NCI-H748 treated with DMSO at 0.1 percent for 48 hours (cell line): ENCODE results near the gene SP100.
"Not testable (repeated sequence)": the region's sequence is repeated elsewhere in the genome, so short reads cannot be mapped to it uniquely, and the experiment has no call there.

Experiments
- DNase-seq: peaks from one replicate; lab custom pipeline; 2025; lab: John Stamatoyannopoulos, UW

Gene SP100

DNA sequence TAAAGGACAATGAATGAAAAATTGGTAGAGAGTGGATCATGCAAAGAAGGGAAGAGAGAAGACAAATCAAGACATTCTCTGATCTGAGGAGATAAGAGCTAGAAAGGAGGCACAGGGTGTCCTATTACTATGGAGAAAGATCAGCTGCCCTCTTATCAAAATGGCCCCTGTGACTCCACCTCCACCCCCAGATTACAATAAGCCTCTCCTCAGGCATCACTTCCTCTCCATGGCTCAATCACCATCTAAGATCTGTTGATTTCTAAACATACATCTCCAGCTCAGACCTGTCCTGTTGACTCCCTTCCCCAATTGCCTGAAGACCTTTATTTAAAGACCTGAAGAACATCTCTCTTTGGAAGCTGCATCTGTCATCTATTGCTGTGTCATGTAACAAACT lies 43.2 kb downstream of the SP100 start:
- DNase-seq = no peak

DNA sequence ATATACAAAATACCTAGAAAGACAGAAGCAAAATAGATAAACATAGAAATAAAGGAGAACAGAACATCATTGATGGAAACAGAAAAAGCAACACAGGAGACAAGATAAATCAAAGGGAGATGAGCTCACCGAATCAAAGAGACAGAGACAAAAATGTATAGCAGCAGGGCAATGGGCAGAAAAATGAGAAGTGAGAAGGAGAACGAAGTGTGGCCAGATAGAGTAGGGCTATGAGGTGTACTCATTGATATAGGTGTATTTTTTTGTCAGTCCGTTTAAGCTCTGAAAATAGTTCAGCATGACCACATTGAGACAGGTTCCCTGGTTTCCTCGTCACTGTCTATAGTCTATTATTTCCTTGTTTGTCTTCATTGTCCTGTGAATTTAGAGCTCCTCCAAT lies 55.1 kb downstream of the SP100 start:
- no peak for DNase-seq

DNA sequence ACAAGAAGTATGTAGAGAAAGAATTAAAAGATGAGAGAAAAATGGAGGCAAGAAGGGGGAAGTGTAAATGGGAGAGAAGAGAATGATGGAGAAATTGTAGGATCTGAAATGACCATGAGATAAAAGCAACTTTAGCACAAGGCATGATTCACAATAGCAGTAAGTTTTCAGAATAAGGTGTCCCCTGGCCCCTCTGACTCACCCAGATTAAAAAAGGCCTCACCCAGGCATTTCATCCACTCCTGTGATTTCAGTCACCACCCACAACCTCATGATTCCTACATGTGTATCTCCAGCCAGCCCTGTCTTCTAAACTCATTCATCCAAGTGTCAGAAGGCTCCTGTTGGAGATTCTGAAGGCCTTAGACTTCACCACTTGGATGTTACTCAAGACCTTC lies 56.6 kb downstream of the SP100 start:
- DNase-seq = no peak

DNA sequence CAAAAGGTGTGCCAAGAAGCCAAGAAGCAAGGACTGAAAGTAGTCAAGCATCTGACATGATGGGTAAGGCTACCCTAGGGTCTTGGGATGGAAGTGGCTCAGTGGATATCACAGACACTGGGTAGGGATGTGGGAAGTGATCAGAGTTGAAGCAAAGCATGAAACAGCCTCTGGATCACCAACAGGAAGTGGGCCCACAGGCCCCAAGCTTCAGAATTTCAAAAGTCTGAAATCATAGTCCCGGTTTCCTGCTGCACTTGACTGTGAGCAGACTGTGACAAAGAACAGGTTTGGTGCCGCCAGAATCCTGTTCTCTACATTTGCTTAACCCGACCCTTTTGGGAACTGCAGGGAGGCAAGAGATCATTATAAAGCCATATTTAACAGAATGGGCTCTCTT lies 57.4 kb downstream of the SP100 start:
- DNase-seq = no peak

DNA sequence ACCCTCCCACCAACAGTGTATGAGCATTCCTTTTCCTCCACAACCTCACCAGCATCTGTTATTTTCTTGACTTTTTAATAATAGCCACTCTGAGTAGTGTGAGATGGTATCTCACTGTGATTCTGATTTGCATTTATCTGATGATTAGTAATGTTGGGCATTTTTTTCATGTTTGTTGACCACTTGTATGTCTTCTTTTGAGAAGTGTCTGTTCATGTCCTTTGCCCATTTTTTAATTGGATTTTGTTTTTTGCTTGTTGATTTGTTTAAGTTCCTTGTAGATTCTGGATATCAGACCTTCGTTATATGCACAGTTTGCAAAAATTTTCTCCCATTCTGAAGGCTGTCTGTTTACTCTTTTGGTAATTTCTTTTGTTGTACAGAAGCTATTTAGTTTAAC lies 59.1 kb downstream of the SP100 start:
- DNase-seq = no peak

DNA sequence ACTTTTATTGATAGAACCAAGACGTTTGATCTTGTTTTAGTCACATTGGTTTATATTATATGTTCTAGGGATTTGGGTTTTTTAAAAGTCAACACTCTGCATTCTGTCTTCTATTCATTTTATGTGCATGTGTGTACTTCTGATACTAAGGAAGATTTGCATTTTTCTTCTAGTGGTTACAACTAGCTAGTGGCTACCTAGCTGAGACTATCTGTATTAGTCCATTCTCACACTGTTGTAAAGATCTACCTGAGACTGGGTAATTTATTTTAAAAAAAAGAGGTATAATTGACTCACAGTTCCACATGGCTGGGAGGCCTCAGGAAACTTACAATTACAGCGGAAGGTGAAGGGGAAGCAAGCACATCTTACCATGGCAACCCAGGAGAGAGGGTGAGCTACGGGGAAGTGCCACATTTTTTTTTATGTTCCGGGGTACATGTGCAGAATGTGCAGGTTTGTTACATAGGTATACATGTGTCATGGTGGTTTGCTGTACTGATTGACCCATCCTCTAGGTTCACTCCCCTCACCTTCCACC lies 69.9 kb downstream of the SP100 start:
- DNase-seq = no peak

DNA sequence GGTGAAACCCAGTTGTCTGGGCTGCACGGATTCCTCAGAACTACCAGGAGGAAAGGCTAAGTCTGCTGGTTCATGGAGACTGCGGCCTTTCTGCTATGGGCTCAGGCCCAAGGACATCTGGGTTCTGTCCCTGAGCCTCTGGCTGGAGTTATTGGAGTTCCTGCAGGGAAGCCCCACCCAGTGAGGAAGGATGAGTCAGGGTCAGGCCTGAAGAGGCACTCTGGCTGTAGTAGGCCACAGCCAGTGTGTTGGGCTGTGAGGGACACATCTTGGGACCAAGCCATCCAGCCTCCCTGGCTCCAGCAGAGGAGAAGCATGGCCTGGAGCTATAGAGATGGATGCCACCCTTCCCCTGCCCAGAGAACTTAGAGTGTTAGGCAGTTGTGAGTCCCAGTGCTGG lies 75.2 kb downstream of the SP100 start:
- DNase-seq = not testable (repeated sequence)

DNA sequence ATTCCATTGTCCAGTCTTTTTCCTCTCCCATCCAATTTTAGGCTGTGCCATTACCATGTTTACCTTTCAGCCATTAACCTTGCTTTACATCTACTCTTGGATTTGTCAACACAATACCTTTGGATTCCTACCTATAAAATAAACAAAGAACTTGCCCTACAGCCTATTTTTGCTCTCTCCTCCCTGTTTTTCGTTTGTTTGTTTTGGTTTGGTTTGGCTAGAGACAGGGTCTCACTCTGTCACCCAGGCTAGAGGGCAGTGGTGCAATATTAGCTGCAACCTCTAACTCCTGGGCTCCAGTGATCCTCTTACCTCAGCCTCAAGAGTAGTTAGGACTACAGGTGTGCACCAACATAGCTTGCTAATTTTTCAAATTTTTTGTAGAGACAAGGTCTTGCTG lies 76.1 kb downstream of the SP100 start:
- DNase-seq = no peak

DNA sequence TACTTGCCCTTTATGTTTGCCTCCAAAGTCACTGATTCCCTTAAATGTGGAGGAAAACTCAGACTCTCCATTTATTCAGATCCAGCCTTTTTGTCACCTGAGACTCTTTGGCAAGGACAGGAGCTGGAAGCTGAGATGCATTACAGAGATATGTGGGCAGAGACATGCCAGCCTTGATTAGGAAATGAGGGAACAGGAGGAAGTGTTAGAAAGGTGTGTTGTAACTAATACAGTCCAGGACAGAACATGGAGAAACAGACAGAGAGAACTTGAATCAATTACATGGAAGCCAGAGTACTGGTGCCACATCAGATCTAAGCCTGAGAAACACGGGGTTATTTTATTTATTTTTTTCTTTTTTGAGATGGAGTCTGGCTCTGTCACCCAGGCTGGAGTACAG lies 79.0 kb downstream of the SP100 start:
- DNase-seq = no peak

DNA sequence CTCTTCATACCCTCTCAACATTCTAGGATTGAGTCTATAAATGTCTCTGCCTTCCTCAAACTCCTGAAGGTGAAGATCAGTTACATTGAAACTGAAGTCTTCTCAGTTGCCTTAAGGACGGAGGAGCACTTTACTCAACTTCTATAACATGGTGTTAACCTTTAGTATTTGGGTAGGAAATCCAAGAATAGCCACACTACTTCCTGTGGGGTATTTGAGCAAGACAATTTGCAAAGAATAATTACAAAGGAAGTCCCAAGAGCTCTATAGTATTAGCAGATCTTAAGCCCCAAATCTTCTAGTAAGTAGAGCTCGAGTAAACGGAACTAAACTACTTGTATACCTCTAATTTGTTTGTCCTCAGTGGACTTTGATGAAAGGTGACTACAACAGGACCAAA lies 80.9 kb downstream of the SP100 start:
- DNase-seq = no peak

DNA sequence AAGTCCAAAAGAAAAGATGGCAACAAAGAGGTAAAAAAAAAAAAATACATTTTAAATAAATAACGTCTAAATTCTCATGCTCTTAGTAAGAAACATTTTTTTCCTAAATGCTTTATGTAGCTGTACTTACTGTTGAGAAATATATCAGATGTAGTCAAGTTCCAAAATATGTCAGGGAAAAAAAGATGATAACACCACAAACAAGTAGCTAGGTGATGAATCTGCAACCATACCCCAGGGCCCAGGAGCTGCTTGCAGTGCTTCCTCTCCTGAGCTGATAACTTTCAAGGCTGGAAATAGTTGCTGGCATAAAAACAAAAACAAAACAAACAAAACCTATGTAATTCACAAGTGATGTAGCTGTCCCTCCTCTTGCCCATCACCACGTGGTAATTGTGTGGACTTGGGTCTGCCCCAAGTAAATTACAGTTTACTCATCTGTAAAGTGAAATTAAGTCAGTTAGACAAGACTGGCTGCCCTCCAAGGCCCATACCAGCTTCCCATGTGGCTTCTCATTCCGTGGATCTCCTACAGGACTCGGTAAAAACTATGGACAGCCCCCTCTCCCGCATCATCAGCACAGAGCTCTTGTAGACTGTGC lies 82.6 kb downstream of the SP100 start:
- DNase-seq = no peak

DNA sequence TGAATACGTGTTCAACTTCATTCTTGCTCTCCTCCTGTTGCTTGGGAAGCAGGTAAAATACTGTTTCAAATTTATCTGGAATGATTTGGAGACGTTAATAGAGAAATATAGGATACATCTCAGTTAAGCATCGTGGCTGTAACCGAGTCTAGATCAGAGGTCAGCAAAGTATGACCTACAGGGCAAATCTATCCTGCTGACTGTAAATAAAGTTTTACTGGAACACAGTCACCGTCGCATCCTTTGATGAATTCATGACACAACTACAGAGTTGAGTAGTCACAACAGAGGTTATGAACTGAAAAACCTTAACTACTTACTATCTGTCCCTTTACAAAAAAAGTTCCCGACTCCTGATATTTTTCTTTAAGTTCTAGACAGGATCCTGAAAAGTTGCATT lies 86.6 kb downstream of the SP100 start:
- DNase-seq = no peak

DNA sequence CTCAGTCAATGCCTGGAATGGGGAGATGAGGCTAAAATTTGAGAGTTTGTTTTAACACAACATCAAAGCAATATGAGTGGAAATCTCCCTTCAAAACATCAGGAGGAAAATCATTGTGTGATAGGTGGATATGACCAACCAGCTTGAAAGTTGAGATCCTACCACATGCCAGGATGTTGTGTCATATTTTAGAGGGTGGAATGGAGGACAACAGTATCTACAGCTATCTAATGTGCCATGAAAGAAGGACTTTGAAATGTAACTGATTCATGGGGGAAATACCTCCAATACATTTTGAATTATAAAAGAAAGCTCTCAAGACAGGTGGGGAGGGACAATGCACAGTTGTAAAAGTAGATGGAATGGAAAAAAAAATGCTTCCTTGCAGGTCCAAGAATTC lies 87.8 kb downstream of the SP100 start:
- no peak for DNase-seq

DNA sequence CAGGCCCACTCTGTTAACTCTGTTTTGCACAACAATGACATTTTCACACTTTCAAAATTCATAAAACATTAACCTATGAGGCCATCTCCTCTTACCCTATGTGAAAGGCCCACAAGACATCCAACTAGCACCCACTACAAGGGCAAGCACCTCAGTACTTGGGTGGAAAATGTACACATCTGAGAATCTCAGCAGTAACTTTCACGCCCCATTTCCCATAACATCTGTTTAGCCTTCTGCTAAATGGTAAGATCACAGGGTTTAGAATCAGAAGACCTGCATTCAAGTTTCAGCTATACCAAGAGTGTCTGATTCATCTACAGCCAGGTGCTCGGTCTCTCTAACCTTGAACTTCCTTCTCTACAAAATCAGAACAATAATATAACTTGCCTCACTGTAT lies 89.2 kb downstream of the SP100 start:
- no peak for DNase-seq

DNA sequence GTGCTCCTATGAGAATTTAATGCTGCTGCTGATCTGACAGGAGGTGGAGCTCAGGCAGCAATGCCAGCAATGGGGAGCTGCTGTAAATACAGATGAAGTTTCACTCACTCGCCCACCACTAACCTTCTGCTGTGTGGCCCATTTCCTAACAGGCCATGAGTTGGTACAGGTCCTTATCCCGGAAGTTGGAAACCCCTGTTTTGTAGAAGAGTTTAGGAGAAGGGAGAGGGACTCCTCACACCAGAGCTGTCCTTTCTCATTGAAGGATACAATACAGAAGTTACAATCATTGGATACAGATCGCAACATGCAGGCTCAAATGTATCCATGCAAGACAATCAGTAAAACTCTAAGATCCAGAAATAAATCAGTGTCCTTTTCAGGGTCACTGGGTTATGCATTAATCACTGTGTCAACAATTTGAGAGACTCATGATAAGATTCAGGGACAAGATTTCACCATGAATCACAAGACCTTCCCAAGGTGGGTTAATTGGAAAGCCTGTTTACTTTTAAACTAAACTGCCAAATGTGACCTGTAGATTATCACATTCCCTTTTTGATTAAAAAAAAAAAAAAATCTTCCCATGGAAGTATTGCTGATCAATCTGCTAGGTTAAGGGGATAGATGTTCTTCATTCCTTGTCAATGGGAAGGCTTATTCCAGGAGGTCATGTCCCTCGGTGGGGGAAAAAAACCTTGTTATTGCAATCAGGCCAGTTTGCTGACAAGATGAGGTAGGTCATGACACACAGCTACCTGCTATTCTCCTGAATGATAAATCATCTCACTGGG lies 97.2 kb downstream of the SP100 start:
- no peak for DNase-seq

DNA sequence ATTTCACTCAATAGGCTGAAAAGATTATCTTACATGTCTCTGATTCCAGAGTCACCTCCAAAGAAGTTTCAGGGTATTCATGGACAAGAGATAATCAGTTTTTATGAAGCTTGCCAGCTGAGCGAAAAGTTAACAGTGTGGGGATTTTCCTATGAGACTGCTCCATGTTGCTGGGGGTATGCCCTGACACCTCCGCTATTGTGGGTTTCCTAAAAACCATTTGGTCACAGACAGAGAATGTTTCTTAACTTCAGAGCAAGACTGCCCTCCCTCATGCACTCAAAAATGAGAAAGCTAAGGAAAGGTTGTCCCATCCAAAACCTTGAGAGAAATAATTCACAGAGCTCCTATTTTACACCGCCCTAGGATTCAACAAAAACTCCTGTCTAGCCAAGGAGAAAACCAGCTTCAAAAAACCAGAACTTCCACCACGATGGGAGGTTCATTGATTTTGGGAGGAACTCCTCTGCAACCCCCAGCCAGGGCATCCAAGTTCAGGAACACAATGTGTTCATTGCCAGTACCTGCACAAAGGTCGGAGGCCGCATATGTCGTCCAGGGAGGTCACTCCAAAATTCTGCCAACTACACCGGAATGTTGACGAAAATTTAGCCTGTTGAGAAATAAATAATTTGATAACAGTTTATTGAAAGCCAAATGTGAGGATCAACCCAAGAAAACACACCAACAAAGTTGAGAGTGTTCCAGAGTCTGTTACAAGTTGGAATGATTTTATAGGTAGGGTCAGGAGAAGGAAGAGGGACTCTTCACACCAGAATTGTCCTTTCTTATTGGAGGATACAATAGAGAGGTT lies 104.3 kb downstream of the SP100 start:
- DNase-seq = no peak

DNA sequence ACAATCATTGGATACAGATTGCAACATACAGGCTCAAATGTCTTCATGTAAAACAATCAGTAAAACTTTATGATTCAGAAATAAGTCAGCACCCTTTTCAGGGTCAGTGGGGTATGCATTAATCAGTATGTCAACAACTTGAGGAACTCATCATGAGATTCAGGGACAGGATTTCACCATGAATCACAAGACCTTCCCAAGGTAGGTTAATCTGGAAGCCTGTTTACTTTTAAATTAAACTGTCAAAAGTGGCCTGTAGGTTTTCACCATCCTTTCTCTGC lies 104.8 kb downstream of the SP100 start:
- DNase-seq = no peak

DNA sequence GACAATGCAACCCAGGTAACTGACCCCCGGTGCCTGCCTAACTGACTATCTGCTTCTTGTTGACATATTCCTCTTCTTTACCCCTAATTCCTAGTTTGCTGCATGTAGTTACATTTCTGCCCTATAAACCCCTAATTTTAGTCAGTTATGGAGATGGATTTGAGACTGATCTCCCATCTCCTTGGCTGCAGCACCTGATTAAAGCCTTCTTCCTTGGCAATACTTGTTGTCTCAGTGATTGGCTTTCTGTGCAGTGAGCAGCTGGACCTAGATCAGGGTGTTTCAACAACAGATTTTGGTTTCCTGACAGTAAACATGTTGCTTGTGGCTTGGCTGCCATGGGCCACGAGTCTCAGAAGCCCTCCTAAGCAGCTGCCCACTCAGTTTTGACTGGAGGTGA lies 105.4 kb downstream of the SP100 start:
- no peak for DNase-seq

DNA sequence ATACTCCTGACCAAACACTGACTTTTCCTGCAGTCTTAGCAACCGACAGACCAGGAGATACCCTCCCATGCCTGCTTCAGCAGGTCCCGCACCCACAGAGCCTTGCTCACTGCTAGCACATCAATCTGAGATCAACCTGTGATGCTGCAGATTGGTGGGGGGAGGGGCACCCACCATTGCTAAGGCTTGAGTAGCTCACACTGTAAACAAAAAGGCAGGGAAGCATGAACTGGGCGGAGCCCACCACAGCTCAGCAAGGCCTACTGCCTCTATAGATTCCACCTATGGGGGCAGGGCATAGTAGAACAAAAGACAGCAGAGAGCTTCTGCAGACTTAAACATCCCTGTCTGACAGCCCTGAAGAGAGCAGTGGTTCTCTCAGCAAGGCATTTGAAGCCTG lies 109.7 kb downstream of the SP100 start:
- no peak for DNase-seq

DNA sequence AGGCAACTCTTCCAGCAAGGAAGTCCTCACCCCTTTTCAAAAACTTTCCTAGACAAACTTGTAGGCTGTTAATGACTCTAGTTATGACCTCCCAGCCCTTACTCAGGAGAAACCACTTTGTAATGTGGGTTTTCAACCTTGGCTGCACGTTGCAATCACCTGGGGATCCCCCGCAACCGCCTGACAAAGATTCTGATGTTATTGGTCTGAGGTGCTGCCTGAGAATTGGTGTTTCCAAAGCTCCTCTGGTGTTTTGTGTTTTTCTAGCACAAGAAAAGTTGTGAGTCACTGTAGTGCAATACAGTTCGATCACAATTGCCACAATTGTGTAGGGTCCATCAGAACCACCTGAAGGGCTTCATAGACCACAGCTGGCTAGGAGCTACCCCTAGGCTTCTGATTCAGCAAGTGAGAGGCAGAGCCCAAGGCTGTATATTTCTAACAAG lies 121.6 kb downstream of the SP100 start:
- no peak for DNase-seq

DNA sequence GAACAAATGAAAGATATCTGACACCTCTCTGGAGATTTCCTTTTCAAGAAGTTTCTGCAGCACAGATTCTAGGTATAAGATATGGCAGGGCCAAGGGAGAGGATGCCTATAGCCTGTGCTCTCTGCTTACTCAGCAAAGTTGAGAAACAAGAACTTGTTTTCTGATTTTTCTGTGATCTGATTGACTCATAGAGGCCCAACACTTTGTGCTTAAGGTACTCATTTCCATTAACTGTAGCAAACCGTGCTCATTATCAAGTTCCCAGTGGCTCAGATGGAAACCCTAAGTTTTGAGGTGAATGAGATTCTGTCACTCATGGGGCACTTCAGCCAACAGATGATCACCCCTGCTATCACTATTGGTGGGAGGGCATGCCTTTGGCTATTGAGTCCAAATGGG lies 124.3 kb downstream of the SP100 start:
- no peak for DNase-seq

DNA sequence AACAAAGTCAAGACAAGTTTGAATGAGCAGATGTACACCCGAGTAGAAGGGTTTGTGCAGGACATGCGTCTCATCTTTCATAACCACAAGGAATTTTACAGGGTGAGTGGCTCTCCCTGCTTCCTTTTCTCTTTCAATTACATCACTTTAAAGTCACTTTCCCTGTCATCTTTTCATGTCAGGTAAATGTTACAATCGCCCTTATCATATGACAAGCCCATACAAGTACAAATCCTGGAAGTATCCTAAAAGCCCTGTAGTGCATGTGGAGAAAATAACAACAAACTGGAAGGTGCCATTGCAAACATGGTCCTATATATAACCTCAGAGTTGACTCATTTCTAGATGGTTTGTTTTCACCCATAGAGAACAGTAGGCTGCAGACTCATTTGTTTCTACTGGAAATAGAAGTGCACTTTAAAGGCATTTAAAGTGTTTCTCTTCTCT lies 126.0 kb downstream of the SP100 start:
- no peak for DNase-seq

DNA sequence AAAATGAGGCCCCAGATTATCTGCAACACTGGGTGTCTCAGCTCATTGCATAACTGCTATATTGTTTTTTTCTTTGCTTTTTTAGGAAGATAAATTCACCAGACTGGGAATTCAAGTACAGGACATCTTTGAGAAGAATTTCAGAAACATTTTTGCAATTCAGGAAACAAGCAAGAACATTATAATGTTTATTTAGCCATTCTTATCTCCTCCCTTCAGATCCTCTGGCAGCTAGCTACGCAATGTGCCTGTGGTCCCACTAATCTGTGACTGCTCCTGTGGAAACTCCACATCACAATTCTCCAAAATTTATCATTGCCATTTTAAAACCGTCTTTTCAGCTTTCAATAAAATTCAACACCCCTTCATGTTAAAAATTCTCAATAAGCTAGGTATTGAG lies 126.8 kb downstream of the SP100 start:
- no peak for DNase-seq
